Esophagus (tissue), 2 donors: ENCODE data around the gene GPR25. TPM values are rescaled to one million over a fixed set of nuclear protein-coding genes. Genes with fewer than 3 reads are reported as not detected.

Experiments used
- H3K27ac ChIP-seq, 2 donors: one replicate each; pipeline ENCODE4 v1.5.1; 2013; ENCODE audit warnings: low read depth in 2 of 2, mild to moderate bottlenecking in 2 of 2, inconsistent platforms in 1 of 2, low read length in 1 of 2, moderate library complexity in 1 of 2
- H3K27me3 ChIP-seq, 2 donors: one replicate each; pipeline ENCODE4 v1.6.1; 2013; ENCODE audit warnings: low read length in 2 of 2, control low read depth in 1 of 2, mild to moderate bottlenecking in 1 of 2; ENCODE audit not compliant: insufficient read depth in 2 of 2, control insufficient read depth in 1 of 2
- H3K36me3 ChIP-seq, 2 donors: one replicate each; pipeline ENCODE4 v1.6.1; 2013; ENCODE audit warnings: low read length in 1 of 2; ENCODE audit not compliant: control insufficient read depth in 2 of 2, insufficient read depth in 2 of 2
- H3K4me1 ChIP-seq, 2 donors: one replicate each; pipeline ENCODE4 v1.6.1; 2013; ENCODE audit warnings: low read length in 1 of 2; ENCODE audit not compliant: control insufficient read depth in 2 of 2, insufficient read depth in 2 of 2
- H3K4me3 ChIP-seq, 2 donors: one replicate each; pipeline ENCODE4 v1.5.1; 2013; ENCODE audit warnings: low read length in 2 of 2, mild to moderate bottlenecking in 2 of 2, low read depth in 1 of 2, moderate library complexity in 1 of 2
- H3K9me3 ChIP-seq, 2 donors: one replicate each; pipeline ENCODE4 v1.6.1; 2013; ENCODE audit warnings: mild to moderate bottlenecking in 2 of 2, low read depth in 1 of 2, low read length in 1 of 2, moderate library complexity in 1 of 2; ENCODE audit not compliant: control insufficient read depth in 2 of 2, insufficient read depth in 1 of 2
- WGBS, 2 donors: extraction: QIAGEN DNeasy Blood & Tissue Kit; methylation state at CpG; one replicate each; pipeline ENCODE4 v1.1.7; 2013; 5-methylcytosine and 5-hydroxymethylcytosine counted together
- polyA plus RNA-seq, 2 donors: library from polyadenylated mRNA; stranded (reverse); fragments of 200-250 nt; gene quantifications; one replicate each; pipeline ENCODE4 v1.2.3, GENCODE V29; 2013
- donor health status: healthy with polysubstance abuse.
- donor health status: Bipolar disorder and iron deficiency.

Gene GPR25
- polyA plus RNA-seq, 2 donors, result 0.14 to 0.55 TPM

GRCh38 chr1:200899451-200899915 is 26.7 kb downstream of the GPR25 start:
- Histone ChIP-seq H3K4me3 (no peak overlapping the region), H3K4me1 (peaks cover 14 to 38% of the 10 kb centered on the region in 2 donors), H3K9me3 (no peaks in the 10 kb centered on the region), H3K27me3 (no peaks in the 10 kb centered on the region), H3K27ac (peak overlapping the region in 1 of 2 donors; percentile 26), H3K36me3 (peaks cover 3 to 36% of the 10 kb centered on the region in 2 donors)
- WGBS, 2 donors, result 87 to 89% methylated on average over 10 of the region's 10 CpGs

DNA sequence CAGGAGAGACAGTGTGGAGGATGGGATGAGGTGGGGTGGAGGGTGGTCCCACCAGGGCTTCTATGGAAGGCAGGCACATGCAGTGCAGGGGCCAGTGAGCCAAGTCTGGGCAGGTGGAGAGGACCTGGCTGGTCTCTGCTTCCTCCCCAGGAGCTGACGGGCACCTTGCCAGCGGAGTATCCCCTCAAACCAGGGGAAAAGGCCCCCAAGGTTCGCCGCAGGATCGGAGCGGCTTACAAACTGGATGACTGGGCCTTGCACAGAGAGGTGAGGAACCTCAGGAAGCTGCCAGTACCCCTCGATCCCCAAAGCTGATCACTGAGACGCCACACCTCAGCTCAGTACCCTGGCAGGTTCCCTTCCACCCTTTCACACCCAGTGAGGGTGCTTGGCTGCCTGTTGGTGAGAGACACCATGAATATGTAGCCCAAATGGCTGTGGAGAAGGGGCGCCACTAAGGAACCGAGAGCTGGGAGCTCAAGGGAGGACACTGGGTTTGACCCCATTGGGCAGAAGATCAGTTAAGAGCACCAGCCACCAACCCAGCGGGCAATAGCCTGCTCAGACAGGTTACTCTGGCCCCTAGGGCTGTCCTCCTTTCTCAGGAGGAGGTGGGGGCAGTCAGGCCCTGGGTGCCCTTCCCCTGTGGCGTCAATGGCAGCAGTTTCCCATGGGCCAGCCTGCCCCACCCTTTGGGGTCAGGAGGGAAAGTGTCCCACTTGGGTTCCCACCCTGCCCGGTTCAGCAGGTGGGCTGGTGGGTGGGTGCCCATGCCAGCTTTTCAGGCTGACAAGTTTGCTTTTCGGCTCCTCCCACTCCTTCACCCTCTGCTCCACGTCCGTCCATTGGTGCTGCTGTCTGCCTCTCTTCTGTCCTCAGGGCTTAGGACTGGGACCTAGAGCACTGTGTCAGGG is 27.4 kb downstream of the GPR25 start:
- 78 to 81% methylated on average over 15 to 16 of the region's 16 CpGs for WGBS, 2 donors
- H3K4me3 ChIP-seq, result no peak overlapping the region
- H3K4me1 ChIP-seq, result peaks cover 14 to 38% of the 10 kb centered on the region in 2 donors
- no peaks in the 10 kb centered on the region for H3K27me3 ChIP-seq
- peaks cover 3 to 38% of the 10 kb centered on the region in 2 donors for H3K36me3 ChIP-seq
- peak overlapping the region in 1 of 2 donors; percentile 6 for H3K27ac ChIP-seq
- H3K9me3 ChIP-seq, result no peaks in the 10 kb centered on the region

GRCh38 chr1:200900877-200901276 is 28.1 kb downstream of the GPR25 start:
- no peak overlapping the region for H3K4me3 ChIP-seq
- peaks cover 3 to 38% of the 10 kb centered on the region in 2 donors for H3K36me3 ChIP-seq
- no peaks in the 10 kb centered on the region for H3K27me3 ChIP-seq
- WGBS, 2 donors, result 85 to 90% methylated on average over 17 of the region's 17 CpGs
- H3K27ac ChIP-seq, result peak overlapping the region in 1 of 2 donors; percentile 6
- peaks cover 14 to 38% of the 10 kb centered on the region in 2 donors for H3K4me1 ChIP-seq
- no peaks in the 10 kb centered on the region for H3K9me3 ChIP-seq

DNA sequence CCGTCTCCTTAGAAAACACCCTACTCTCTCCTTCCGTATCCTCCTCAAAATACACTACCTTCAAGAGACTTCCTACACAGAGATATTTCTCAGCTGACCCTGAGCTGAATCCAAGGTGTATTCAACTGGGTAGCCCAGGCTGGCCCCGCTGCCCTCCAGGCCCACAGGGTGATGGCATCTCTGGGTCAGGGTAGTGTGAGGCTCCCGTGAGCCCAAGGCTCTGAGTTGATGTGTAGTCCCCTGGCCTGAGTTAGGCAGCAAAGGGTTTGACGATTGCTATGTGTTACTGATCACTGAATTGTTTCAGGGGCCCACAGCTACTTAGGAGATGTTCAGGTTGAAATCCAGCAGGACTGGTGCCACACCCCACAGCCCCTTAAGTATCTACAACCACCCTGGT is 28.6 kb downstream of the GPR25 start:
- Histone ChIP-seq H3K9me3 (no peaks in the 10 kb centered on the region), H3K4me3 (no peak overlapping the region), H3K27me3 (no peaks in the 10 kb centered on the region), H3K4me1 (peaks cover 14 to 38% of the 10 kb centered on the region in 2 donors), H3K27ac (peak overlapping the region in 1 of 2 donors; percentile 61), H3K36me3 (peaks cover 3 to 38% of the 10 kb centered on the region in 2 donors)
- WGBS, 2 donors, result 88 to 92% methylated on average over 5 of the region's 5 CpGs

DNA sequence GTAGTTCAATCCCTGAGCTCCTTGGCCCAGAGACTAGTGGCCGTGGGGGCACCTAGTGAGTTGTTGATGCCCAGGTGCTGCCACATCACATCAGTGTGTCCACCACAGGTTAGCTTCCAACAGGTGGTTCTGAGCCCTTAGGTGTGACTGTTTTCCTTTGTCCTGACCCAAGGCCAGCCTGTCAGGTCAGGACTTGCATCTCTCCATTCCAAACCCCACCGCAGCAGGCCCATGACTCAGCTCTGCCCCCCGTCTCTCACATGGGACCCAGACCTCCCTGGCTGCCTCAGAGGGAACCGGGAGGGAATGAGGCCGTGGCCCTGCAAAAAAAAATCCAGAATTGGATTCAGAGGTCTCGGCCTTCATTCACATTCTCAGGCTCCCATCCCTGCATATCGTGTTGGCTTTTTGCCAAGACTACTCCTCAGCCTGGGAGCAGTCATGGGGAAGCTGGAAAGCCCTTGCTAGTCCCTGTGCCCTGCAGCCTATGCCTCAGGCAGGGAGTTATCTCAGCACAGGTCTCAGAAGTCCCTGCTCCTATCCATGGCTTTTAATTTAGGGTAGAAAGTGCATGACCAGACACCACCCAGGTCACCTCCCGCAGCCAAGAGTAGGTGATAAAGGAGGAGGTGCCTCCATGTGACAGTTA is 29.1 kb downstream of the GPR25 start:
- Histone ChIP-seq H3K4me3 (no peak overlapping the region), H3K27ac (peak overlapping the region in 1 of 2 donors; percentile 83), H3K27me3 (no peaks in the 10 kb centered on the region), H3K36me3 (peaks cover 3 to 38% of the 10 kb centered on the region in 2 donors), H3K4me1 (peaks cover 14 to 38% of the 10 kb centered on the region in 2 donors), H3K9me3 (no peaks in the 10 kb centered on the region)
- 51 to 63% methylated on average over 8 of the region's 8 CpGs for WGBS, 2 donors

DNA sequence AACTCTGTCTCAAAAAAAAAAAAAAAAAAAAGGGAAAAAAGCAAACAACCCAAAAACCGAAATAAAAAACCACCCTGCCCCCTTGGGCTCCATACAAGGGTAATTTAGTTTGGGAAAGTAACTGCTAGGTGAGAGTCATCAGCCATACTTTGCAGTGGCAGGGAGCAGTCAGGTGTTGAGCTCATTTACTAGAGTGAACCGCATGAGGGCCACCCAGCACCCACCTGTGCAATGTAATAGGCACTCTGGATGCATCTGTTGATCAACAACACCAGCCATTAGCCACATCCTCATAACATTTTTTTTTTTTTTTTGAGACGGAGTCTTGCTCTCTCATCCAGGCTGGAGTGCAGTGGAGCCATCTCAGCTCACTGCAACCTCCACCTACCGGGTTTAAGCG is 31.0 kb downstream of the GPR25 start:
- Histone ChIP-seq H3K27ac (no peak overlapping the region), H3K9me3 (no peaks in the 10 kb centered on the region), H3K27me3 (no peaks in the 10 kb centered on the region), H3K4me1 (peaks cover 5 to 36% of the 10 kb centered on the region in 2 donors), H3K36me3 (peaks cover 3 to 32% of the 10 kb centered on the region in 2 donors), H3K4me3 (no peak overlapping the region)
- WGBS, 2 donors, result 81 to 86% methylated on average over 5 of the region's 5 CpGs

- H3K4me3 ChIP-seq, result no peak overlapping the region
- H3K27me3 ChIP-seq, result no peaks in the 10 kb centered on the region
- H3K9me3 ChIP-seq, result no peaks in the 10 kb centered on the region
- peaks cover 0 to 36% of the 10 kb centered on the region in 2 donors for H3K4me1 ChIP-seq
- peaks cover 0 to 30% of the 10 kb centered on the region in 2 donors for H3K36me3 ChIP-seq
- peak overlapping the region; percentile 44 to 75 for H3K27ac ChIP-seq
Measured at GRCh38 chr1:200904772-200905171, 32.0 kb downstream of the GPR25 start.

GRCh38 chr1:200905411-200906052 is 32.8 kb downstream of the GPR25 start:
- 47 to 52% methylated on average over 4 of the region's 4 CpGs for WGBS, 2 donors
- Histone ChIP-seq H3K4me1 (peaks cover 0 to 30% of the 10 kb centered on the region in 2 donors), H3K27ac (peak overlapping the region; percentile 4 to 75), H3K36me3 (peaks cover 0 to 28% of the 10 kb centered on the region in 2 donors), H3K27me3 (no peaks in the 10 kb centered on the region), H3K9me3 (no peaks in the 10 kb centered on the region), H3K4me3 (no peak overlapping the region)

GRCh38 chr1:200906491-200906890 is 33.7 kb downstream of the GPR25 start:
- 84 to 94% methylated on average over 2 of the region's 2 CpGs for WGBS, 2 donors
- Histone ChIP-seq H3K9me3 (no peaks in the 10 kb centered on the region), H3K27me3 (no peaks in the 10 kb centered on the region), H3K27ac (peak overlapping the region; percentile 45 to 76), H3K36me3 (peaks cover 0 to 25% of the 10 kb centered on the region in 2 donors), H3K4me3 (no peak overlapping the region), H3K4me1 (peaks cover 0 to 23% of the 10 kb centered on the region in 2 donors)
